ENCODE measurements around the gene MEPCE. TPM values are rescaled to one million over a fixed set of nuclear protein-coding genes. Genes with fewer than 3 reads are reported as not detected.

Gene MEPCE
- total and polyA plus RNA-seq, 9 of the 15 experiments (the other 6 are each of a cell fraction or from before 2014, with no cell fraction given) = 10.9 to 76.3 (median 44.1) TPM

- TF ChIP-seq UBTF (IDR thresholded peaks at IDR 0.05; ENCODE audit: borderline replicate concordance in 1 of 2, low read depth in 2 of 2, low read length in 2 of 2) = 0 out of 4 replicates have a peak, but pooled peaks of 1 of the 2 experiments have one; percentile 56
- TF ChIP-seq ZNF696 (CRISPR knock-in tag; conservative IDR thresholded peaks at IDR 0.05) = 0 out of 2 replicates have a peak, but pooled peaks have one; percentile 20
- no peak for TF ChIP-seq ARHGAP35 (IDR thresholded peaks at IDR 0.05; ENCODE audit: partially characterized antibody)
- no peak for TF ChIP-seq CHD2 (IDR thresholded peaks at IDR 0.05; ENCODE audit: low read depth, low read length)
- TF ChIP-seq NFIC (IDR thresholded peaks at IDR 0.05) = peak; percentile 4; the same call in 1 of the 2 replicates
- TF ChIP-seq USF1 (CRISPR knock-in tag; IDR thresholded peaks at IDR 0.05) = peak; percentile 9; the same call in 1 of the 2 replicates
- no peak for TF ChIP-seq E2F1 (CRISPR knock-in tag; IDR thresholded peaks at IDR 0.05)
- peak; percentile 38; the same call in 1 of the 2 replicates for TF ChIP-seq NBN (IDR thresholded peaks at IDR 0.05; ENCODE audit: low read depth)
- TF ChIP-seq ZBTB40 (IDR thresholded peaks at IDR 0.05) = peak; percentile 21; the same call in 1 of the 2 replicates
- no peak for TF ChIP-seq ZBTB40 (CRISPR knock-in tag; IDR thresholded peaks at IDR 0.05)
- no peak for TF ChIP-seq RBM15 (IDR thresholded peaks at IDR 0.05; ENCODE audit: insufficient read depth, low read length)
- 0 out of 2 replicates have a peak, but pooled peaks have one; percentile 46 for TF ChIP-seq CBFA2T2 (conservative IDR thresholded peaks at IDR 0.05)
- peak; percentile 41 for TF ChIP-seq DPF2 (IDR thresholded peaks at IDR 0.05)
- TF ChIP-seq HOXB6 (CRISPR knock-in tag; IDR thresholded peaks at IDR 0.05; ENCODE audit: borderline replicate concordance) = no peak
Observed at GRCh38 chr7:100430493-100431285, 1.1 kb downstream of the MEPCE start (continued).
